ENCODE measurements around the gene RBFOX2.

RBFOX2 gene

GRCh38 chr22:35729309-35729698 lies 299.3 kb downstream of the RBFOX2 start:
- no peaks in the 10 kb centered on the region for H3K27me3 ChIP-seq (ENCODE audit: control insufficient read depth in 1 of 2, insufficient read depth in 2 of 2, low read length in 2 of 2)

GRCh38 chr22:35728639-35729308 lies 299.9 kb downstream of the RBFOX2 start:
- Histone ChIP-seq H3K4me1 (ENCODE audit: control insufficient read depth, insufficient read depth, low read length) (peaks cover 2% of the 10 kb centered on the region), H3K9me3 (ENCODE audit: control insufficient read depth in 2 of 2, low read length in 2 of 2) (no peaks in the 10 kb centered on the region), H3K36me3 (ENCODE audit: control insufficient read depth in 2 of 2, insufficient read depth in 2 of 2, low read length in 2 of 2) (no peaks in the 10 kb centered on the region), H3K27me3 (ENCODE audit: control insufficient read depth in 1 of 2, insufficient read depth in 2 of 2, low read length in 2 of 2) (no peaks in the 10 kb centered on the region), H3K4me3 (ENCODE audit: low read length in 2 of 2) (no peak overlapping the region), H3K9ac (ENCODE audit: low read length in 2 of 2) (no peak overlapping the region), H3K27ac (ENCODE audit: low read length) (no peak overlapping the region)

More at GRCh38 chr22:35729309-35729698, 299.3 kb downstream of the RBFOX2 start:
- Histone ChIP-seq H3K9me3 (ENCODE audit: control insufficient read depth in 2 of 2, low read length in 2 of 2) (no peaks in the 10 kb centered on the region), H3K27ac (ENCODE audit: low read length) (no peak overlapping the region), H3K9ac (ENCODE audit: low read length in 2 of 2) (no peak overlapping the region), H3K4me3 (ENCODE audit: low read length in 2 of 2) (no peak overlapping the region), H3K36me3 (ENCODE audit: control insufficient read depth in 2 of 2, insufficient read depth in 2 of 2, low read length in 2 of 2) (no peaks in the 10 kb centered on the region), H3K4me1 (ENCODE audit: control insufficient read depth, insufficient read depth, low read length) (peaks cover 2% of the 10 kb centered on the region)

- Histone ChIP-seq H3K27ac (ENCODE audit: low read length) (no peak overlapping the region), H3K4me1 (ENCODE audit: control insufficient read depth, insufficient read depth, low read length) (no peaks in the 10 kb centered on the region), H3K9ac (ENCODE audit: low read length in 2 of 2) (no peak overlapping the region), H3K27me3 (ENCODE audit: control insufficient read depth in 1 of 2, insufficient read depth in 2 of 2, low read length in 2 of 2) (no peaks in the 10 kb centered on the region), H3K4me3 (ENCODE audit: low read length in 2 of 2) (no peak overlapping the region), H3K36me3 (ENCODE audit: control insufficient read depth in 2 of 2, insufficient read depth in 2 of 2, low read length in 2 of 2) (no peaks in the 10 kb centered on the region), H3K9me3 (ENCODE audit: control insufficient read depth in 2 of 2, low read length in 2 of 2) (no peaks in the 10 kb centered on the region)
Observed at GRCh38 chr22:35727436-35727835, 301.2 kb downstream of the RBFOX2 start.

GRCh38 chr22:35726933-35727332 lies 301.7 kb downstream of the RBFOX2 start:
- no peak overlapping the region for H3K27ac ChIP-seq (ENCODE audit: low read length)
- H3K4me1 ChIP-seq (ENCODE audit: control insufficient read depth, insufficient read depth, low read length) = no peaks in the 10 kb centered on the region

GRCh38 chr22:35726398-35726797 lies 302.2 kb downstream of the RBFOX2 start:
- Histone ChIP-seq H3K4me3 (ENCODE audit: low read length in 2 of 2) (no peak overlapping the region), H3K36me3 (ENCODE audit: control insufficient read depth in 2 of 2, insufficient read depth in 2 of 2, low read length in 2 of 2) (no peaks in the 10 kb centered on the region), H3K27me3 (ENCODE audit: control insufficient read depth in 1 of 2, insufficient read depth in 2 of 2, low read length in 2 of 2) (no peaks in the 10 kb centered on the region), H3K9ac (ENCODE audit: low read length in 2 of 2) (no peak overlapping the region), H3K4me1 (ENCODE audit: control insufficient read depth, insufficient read depth, low read length) (no peaks in the 10 kb centered on the region), H3K9me3 (ENCODE audit: control insufficient read depth in 2 of 2, low read length in 2 of 2) (no peaks in the 10 kb centered on the region), H3K27ac (ENCODE audit: low read length) (no peak overlapping the region)

More at GRCh38 chr22:35726933-35727332, 301.7 kb downstream of the RBFOX2 start:
- Histone ChIP-seq H3K9me3 (ENCODE audit: control insufficient read depth in 2 of 2, low read length in 2 of 2) (no peaks in the 10 kb centered on the region), H3K4me3 (ENCODE audit: low read length in 2 of 2) (no peak overlapping the region), H3K36me3 (ENCODE audit: control insufficient read depth in 2 of 2, insufficient read depth in 2 of 2, low read length in 2 of 2) (no peaks in the 10 kb centered on the region), H3K9ac (ENCODE audit: low read length in 2 of 2) (no peak overlapping the region), H3K27me3 (ENCODE audit: control insufficient read depth in 1 of 2, insufficient read depth in 2 of 2, low read length in 2 of 2) (no peaks in the 10 kb centered on the region)

GRCh38 chr22:35725521-35725920 lies 303.1 kb downstream of the RBFOX2 start:
- no peak overlapping the region for H3K9ac ChIP-seq (ENCODE audit: low read length in 2 of 2)
- no peaks in the 10 kb centered on the region for H3K27me3 ChIP-seq (ENCODE audit: control insufficient read depth in 1 of 2, insufficient read depth in 2 of 2, low read length in 2 of 2)
- H3K36me3 ChIP-seq (ENCODE audit: control insufficient read depth in 2 of 2, insufficient read depth in 2 of 2, low read length in 2 of 2) = no peaks in the 10 kb centered on the region
- no peaks in the 10 kb centered on the region for H3K4me1 ChIP-seq (ENCODE audit: control insufficient read depth, insufficient read depth, low read length)
- H3K27ac ChIP-seq (ENCODE audit: low read length) = no peak overlapping the region
- H3K4me3 ChIP-seq (ENCODE audit: low read length in 2 of 2) = no peak overlapping the region
- no peaks in the 10 kb centered on the region for H3K9me3 ChIP-seq (ENCODE audit: control insufficient read depth in 2 of 2, low read length in 2 of 2)

- Histone ChIP-seq H3K9ac (ENCODE audit: low read length in 2 of 2) (no peak overlapping the region), H3K27ac (ENCODE audit: low read length) (no peak overlapping the region), H3K36me3 (ENCODE audit: control insufficient read depth in 2 of 2, insufficient read depth in 2 of 2, low read length in 2 of 2) (no peaks in the 10 kb centered on the region), H3K9me3 (ENCODE audit: control insufficient read depth in 2 of 2, low read length in 2 of 2) (no peaks in the 10 kb centered on the region), H3K4me3 (ENCODE audit: low read length in 2 of 2) (no peak overlapping the region), H3K27me3 (ENCODE audit: control insufficient read depth in 1 of 2, insufficient read depth in 2 of 2, low read length in 2 of 2) (no peaks in the 10 kb centered on the region), H3K4me1 (ENCODE audit: control insufficient read depth, insufficient read depth, low read length) (no peaks in the 10 kb centered on the region)
Observed at GRCh38 chr22:35721960-35722359, 306.7 kb downstream of the RBFOX2 start.

- no peaks in the 10 kb centered on the region for H3K9me3 ChIP-seq (ENCODE audit: control insufficient read depth in 2 of 2, low read length in 2 of 2)
- H3K4me3 ChIP-seq (ENCODE audit: low read length in 2 of 2) = no peak overlapping the region
- no peaks in the 10 kb centered on the region for H3K4me1 ChIP-seq (ENCODE audit: control insufficient read depth, insufficient read depth, low read length)
- H3K27me3 ChIP-seq (ENCODE audit: control insufficient read depth in 1 of 2, insufficient read depth in 2 of 2, low read length in 2 of 2) = no peaks in the 10 kb centered on the region
- no peak overlapping the region for H3K9ac ChIP-seq (ENCODE audit: low read length in 2 of 2)
- H3K27ac ChIP-seq (ENCODE audit: low read length) = no peak overlapping the region
- no peaks in the 10 kb centered on the region for H3K36me3 ChIP-seq (ENCODE audit: control insufficient read depth in 2 of 2, insufficient read depth in 2 of 2, low read length in 2 of 2)
Observed at GRCh38 chr22:35719212-35719875, 309.3 kb downstream of the RBFOX2 start.

- Histone ChIP-seq H3K36me3 (ENCODE audit: control insufficient read depth in 2 of 2, insufficient read depth in 2 of 2, low read length in 2 of 2) (no peaks in the 10 kb centered on the region), H3K27me3 (ENCODE audit: control insufficient read depth in 1 of 2, insufficient read depth in 2 of 2, low read length in 2 of 2) (peaks cover 0 to 3% of the 10 kb centered on the region in 2 donors), H3K4me1 (ENCODE audit: control insufficient read depth, insufficient read depth, low read length) (no peaks in the 10 kb centered on the region), H3K27ac (ENCODE audit: low read length) (no peak within 1 kb of the TSS), H3K9ac (ENCODE audit: low read length in 2 of 2) (no peak within 1 kb of the TSS), H3K4me3 (ENCODE audit: low read length in 2 of 2) (no peak within 1 kb of the TSS), H3K9me3 (ENCODE audit: control insufficient read depth in 2 of 2, low read length in 2 of 2) (peaks cover 0 to 3% of the 10 kb centered on the region in 2 donors)
Observed at GRCh38 chr22:35717572-35717971, 311.1 kb downstream of the RBFOX2 start, which contains the start of gene APOL5. Gene APOL5, plus strand, starts transcription at chr22:35717872. Its CDS starts 0 bp downstream, at chr22:35717872.

- Histone ChIP-seq H3K4me1 (ENCODE audit: control insufficient read depth, insufficient read depth, low read length) (no peaks in the 10 kb centered on the region), H3K36me3 (ENCODE audit: control insufficient read depth in 2 of 2, insufficient read depth in 2 of 2, low read length in 2 of 2) (no peaks in the 10 kb centered on the region), H3K4me3 (ENCODE audit: low read length in 2 of 2) (no peak overlapping the region), H3K27ac (ENCODE audit: low read length) (no peak overlapping the region), H3K9ac (ENCODE audit: low read length in 2 of 2) (no peak overlapping the region), H3K9me3 (ENCODE audit: control insufficient read depth in 2 of 2, low read length in 2 of 2) (peaks cover 0 to 4% of the 10 kb centered on the region in 2 donors), H3K27me3 (ENCODE audit: control insufficient read depth in 1 of 2, insufficient read depth in 2 of 2, low read length in 2 of 2) (peaks cover 0 to 3% of the 10 kb centered on the region in 2 donors)
Observed at GRCh38 chr22:35712672-35713071, 316.0 kb downstream of the RBFOX2 start.

- no peak overlapping the region for H3K4me3 ChIP-seq (ENCODE audit: low read length in 2 of 2)
- H3K27ac ChIP-seq (ENCODE audit: low read length) = no peak overlapping the region
- H3K4me1 ChIP-seq (ENCODE audit: control insufficient read depth, insufficient read depth, low read length) = no peaks in the 10 kb centered on the region
- no peak overlapping the region for H3K9ac ChIP-seq (ENCODE audit: low read length in 2 of 2)
- H3K27me3 ChIP-seq (ENCODE audit: control insufficient read depth in 1 of 2, insufficient read depth in 2 of 2, low read length in 2 of 2) = peaks cover 0 to 3% of the 10 kb centered on the region in 2 donors
- peaks cover 0 to 4% of the 10 kb centered on the region in 2 donors for H3K9me3 ChIP-seq (ENCODE audit: control insufficient read depth in 2 of 2, low read length in 2 of 2)
- no peaks in the 10 kb centered on the region for H3K36me3 ChIP-seq (ENCODE audit: control insufficient read depth in 2 of 2, insufficient read depth in 2 of 2, low read length in 2 of 2)
Observed at GRCh38 chr22:35711336-35711735, 317.3 kb downstream of the RBFOX2 start.

Data from stomach smooth muscle (tissue), 2 donors.